Peyer's patch (tissue), 4 donors: ENCODE results near the gene KCNMA1.

Source experiments
- POLR2A ChIP-seq, 2 donors: fragments of 450-650 bp; IDR thresholded peaks; one replicate each; pipeline ENCODE4 v1.5.1; 2017; ENCODE audit warnings: antibody characterized with exemption in 2 of 2, mild to moderate bottlenecking in 2 of 2, moderate library complexity in 2 of 2
- TF ChIP-seq, protein P1 (sequence below), 6 experiments: fragments of 450-650 bp in 4 of 6; fragments of 200-600 bp in 2 of 6; sonication (generic) in 1 of 6; IDR thresholded peaks; one replicate each; pipeline ENCODE4 v1.5.1; 2017 to 2019; ENCODE audit warnings: antibody characterized with exemption in 6 of 6, mild to moderate bottlenecking in 3 of 6, moderate library complexity in 1 of 6

DNA sequence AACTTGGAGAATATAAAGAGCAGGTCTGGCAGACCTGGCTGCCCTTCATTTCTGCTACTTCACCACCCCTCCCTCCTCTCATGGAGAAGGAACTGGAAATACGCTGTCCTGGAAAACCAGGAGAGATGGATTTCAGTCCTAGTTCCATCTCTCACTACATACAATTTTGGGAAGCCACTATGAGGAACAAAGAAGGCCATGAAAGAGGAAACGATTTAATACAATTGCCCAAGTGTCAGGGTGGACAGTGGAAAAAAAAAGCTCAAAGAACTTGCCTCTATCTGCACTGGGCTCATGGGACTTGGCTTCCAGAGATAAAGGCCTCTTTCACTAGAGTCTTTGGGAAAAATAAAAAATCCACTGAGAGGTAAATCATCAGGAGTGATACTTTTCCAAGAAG, 561.7 kb downstream of the KCNMA1 start:
- TF ChIP-seq, protein P1, sequence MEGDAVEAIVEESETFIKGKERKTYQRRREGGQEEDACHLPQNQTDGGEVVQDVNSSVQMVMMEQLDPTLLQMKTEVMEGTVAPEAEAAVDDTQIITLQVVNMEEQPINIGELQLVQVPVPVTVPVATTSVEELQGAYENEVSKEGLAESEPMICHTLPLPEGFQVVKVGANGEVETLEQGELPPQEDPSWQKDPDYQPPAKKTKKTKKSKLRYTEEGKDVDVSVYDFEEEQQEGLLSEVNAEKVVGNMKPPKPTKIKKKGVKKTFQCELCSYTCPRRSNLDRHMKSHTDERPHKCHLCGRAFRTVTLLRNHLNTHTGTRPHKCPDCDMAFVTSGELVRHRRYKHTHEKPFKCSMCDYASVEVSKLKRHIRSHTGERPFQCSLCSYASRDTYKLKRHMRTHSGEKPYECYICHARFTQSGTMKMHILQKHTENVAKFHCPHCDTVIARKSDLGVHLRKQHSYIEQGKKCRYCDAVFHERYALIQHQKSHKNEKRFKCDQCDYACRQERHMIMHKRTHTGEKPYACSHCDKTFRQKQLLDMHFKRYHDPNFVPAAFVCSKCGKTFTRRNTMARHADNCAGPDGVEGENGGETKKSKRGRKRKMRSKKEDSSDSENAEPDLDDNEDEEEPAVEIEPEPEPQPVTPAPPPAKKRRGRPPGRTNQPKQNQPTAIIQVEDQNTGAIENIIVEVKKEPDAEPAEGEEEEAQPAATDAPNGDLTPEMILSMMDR (IDR thresholded peaks at IDR 0.05), result no peak
- no peak for TF ChIP-seq POLR2A (IDR thresholded peaks at IDR 0.05)
